Activated gamma-delta T cell treated with anti-CD3 and anti-CD28 coated beads, Interleukin-2, amount 50 U/mL, for 16 hours (primary cell): ENCODE results near the gene MMEL1.

Experiments used
- DNase-seq: peaks from one replicate; pipeline ENCODE4 v3.0.0-alpha.2; 2020; ENCODE audit warnings: low read depth

The MMEL1 gene

DNA sequence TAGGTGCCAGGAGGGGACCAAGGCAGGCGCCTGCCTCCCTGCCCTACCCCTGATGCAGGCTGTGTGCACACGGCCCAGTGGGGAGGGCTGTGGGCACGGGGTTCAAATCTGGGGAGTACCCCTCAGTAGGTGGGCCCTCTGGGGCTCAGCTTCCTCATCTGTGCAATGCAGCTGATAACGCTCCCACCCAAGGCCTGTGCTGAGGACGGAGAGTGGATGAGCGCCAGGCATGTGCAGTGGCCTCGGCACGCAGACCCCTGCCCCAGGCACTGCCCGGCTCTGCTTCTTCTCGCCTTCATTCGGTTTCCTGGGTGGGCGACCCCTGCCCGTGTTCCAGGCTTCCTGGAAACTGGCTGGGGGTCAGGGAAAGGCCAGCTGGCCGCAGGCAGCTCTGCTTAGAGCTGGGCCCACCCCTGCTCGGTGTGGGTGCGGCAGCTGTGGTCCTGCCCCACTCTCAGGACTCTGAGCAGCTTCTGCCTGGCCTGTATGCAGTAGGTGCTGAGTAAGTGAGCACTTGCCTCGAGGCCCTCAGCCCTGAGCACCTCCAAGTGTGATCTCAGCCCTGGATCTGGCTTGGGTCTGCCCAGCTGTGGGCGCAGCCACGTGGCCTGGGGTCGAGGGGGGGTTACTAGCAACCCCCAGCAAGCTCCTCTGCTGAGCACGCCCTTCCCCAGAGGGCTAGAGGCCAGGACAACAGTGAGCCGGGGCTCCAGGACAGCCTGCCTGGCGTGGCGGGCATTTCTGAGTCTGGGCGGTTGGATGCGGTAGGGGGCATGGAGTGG, 88.5 kb downstream of the MMEL1 start:
- DNase-seq, result no peak

DNA sequence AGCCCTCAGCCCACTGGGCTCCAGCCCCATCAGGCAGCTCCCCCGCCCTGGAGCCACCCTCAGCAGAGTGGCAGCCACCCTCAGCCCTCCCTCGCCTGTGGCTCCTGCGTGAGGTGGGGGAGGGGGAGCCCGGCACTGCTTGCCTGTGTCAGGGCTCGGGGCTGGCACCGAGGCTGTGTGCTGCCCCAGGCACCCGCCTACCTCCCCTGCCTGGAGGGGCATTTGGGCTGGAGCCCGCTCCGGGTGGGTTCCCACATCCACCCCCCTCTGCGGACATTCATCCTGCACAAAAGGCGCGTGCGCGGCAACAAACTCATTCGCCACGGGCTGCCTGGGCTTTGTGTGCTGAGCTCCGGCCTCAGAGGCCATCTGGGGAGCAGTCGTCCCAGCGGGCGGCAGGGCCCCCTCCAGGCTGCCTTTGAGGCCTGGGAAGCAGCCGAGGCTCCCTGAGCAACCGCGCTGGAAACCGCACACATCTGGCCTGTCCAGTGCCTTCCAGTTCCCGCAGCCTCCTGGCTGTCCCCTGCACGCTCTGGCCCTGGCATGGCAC, 89.2 kb downstream of the MMEL1 start:
- no peak for DNase-seq

DNA sequence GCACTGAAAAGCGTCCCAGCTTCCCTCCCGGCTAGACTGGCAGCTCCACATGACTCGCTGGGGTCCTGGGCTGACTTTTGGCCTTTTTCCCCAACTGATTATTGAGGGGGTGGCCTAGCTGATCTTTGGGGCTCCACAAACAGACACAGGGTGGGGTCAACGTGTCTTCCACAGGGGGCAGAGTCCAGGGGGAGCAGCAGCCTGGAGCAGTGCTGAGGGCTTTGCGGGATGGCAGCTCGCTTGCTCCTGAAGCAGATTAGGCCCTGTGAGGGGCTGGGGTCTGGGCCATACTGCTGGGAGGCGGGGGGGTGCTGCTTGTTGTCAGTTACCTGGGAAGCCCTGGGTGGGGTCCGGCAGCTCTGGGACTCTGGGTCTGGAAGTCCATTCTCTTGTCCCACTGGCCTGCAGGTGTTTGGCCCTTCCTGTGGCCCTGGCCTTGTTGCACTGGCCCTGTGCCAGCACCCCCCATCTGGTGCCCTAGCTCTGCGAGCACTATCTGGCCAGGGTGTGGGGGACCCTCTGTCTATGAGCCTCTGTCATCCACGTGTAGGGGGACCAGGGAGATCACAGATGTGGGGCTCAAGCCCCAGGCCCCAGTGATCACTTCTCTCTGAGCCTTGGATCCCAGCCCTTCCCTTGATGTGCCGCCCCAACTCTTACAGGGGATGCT, 90.4 kb downstream of the MMEL1 start:
- DNase-seq, result no peak

DNA sequence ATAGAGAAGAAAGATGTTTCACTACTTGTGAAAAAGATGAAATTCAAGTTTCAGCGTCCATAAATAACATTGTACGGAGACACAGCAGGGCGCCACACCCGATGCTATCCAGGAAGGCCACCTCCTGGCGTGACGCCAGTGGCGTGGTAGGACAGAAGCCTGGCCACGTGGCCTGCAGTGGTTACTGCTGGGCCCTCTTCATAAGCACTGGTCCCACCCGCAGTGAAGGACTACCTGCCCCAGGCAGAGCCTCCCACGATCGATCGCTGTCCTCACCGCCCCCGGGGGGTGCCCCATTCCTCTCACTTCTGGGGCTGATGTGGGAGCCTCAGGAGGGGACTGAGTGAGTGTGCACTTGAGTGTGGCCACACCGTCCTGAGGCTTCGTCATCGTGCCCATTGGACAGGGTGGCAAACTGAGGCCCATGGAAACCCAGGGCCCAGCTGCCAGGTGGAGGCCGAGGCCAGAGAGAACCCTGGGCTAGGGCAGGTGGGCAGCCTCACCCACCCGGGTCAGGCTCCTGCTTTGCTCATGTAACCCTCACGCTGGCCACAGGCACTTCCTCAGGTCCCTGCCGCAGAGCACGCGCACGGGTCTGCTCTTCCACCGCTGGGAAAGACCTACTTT, 91.1 kb downstream of the MMEL1 start:
- no peak for DNase-seq

DNA sequence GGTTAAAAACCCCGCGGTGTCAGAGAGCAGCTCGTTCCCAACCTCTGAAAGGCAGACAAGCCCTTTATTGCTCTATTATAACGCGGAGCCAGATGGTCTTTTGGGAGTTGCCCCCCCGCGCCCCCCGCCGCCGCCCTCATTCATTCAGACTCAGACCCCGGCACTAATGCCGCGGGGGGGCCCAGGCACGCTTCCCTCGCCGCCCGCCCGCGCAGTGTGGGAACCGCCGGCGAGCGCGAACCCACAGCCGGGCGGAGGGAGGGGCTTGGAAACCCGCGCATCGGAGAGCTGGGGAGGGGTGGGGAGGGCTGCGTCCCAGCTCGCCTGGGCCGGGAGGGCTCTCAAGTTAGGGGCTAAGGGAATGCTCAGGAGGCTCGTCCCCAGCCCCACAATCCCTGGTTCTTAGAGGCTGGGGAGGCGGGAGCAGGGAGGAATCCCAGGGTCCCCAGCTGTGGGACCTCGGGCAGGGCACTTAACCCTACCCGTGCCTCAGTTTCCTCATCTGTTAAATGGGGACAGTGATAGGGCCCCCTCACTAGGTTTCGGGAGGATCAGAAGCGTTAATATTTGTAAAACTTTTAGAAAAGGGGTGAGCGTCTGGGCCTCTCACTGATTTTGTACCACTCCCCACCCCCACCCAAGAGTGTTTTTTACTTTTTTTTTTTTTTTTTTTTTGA, 91.9 kb downstream of the MMEL1 start:
- DNase-seq, result no peak
